Measurements from ENCODE around the gene PIK3CB. TPM values are rescaled to one million over a fixed set of nuclear protein-coding genes. Genes with fewer than 3 reads are reported as not detected.

PIK3CB gene
- total and polyA plus RNA-seq, 2 of the 8 experiments (the other 6 are each of a cell fraction or from before 2014, with no cell fraction given): 8.3 to 35.2 TPM

- TF ChIP-seq, protein P1, sequence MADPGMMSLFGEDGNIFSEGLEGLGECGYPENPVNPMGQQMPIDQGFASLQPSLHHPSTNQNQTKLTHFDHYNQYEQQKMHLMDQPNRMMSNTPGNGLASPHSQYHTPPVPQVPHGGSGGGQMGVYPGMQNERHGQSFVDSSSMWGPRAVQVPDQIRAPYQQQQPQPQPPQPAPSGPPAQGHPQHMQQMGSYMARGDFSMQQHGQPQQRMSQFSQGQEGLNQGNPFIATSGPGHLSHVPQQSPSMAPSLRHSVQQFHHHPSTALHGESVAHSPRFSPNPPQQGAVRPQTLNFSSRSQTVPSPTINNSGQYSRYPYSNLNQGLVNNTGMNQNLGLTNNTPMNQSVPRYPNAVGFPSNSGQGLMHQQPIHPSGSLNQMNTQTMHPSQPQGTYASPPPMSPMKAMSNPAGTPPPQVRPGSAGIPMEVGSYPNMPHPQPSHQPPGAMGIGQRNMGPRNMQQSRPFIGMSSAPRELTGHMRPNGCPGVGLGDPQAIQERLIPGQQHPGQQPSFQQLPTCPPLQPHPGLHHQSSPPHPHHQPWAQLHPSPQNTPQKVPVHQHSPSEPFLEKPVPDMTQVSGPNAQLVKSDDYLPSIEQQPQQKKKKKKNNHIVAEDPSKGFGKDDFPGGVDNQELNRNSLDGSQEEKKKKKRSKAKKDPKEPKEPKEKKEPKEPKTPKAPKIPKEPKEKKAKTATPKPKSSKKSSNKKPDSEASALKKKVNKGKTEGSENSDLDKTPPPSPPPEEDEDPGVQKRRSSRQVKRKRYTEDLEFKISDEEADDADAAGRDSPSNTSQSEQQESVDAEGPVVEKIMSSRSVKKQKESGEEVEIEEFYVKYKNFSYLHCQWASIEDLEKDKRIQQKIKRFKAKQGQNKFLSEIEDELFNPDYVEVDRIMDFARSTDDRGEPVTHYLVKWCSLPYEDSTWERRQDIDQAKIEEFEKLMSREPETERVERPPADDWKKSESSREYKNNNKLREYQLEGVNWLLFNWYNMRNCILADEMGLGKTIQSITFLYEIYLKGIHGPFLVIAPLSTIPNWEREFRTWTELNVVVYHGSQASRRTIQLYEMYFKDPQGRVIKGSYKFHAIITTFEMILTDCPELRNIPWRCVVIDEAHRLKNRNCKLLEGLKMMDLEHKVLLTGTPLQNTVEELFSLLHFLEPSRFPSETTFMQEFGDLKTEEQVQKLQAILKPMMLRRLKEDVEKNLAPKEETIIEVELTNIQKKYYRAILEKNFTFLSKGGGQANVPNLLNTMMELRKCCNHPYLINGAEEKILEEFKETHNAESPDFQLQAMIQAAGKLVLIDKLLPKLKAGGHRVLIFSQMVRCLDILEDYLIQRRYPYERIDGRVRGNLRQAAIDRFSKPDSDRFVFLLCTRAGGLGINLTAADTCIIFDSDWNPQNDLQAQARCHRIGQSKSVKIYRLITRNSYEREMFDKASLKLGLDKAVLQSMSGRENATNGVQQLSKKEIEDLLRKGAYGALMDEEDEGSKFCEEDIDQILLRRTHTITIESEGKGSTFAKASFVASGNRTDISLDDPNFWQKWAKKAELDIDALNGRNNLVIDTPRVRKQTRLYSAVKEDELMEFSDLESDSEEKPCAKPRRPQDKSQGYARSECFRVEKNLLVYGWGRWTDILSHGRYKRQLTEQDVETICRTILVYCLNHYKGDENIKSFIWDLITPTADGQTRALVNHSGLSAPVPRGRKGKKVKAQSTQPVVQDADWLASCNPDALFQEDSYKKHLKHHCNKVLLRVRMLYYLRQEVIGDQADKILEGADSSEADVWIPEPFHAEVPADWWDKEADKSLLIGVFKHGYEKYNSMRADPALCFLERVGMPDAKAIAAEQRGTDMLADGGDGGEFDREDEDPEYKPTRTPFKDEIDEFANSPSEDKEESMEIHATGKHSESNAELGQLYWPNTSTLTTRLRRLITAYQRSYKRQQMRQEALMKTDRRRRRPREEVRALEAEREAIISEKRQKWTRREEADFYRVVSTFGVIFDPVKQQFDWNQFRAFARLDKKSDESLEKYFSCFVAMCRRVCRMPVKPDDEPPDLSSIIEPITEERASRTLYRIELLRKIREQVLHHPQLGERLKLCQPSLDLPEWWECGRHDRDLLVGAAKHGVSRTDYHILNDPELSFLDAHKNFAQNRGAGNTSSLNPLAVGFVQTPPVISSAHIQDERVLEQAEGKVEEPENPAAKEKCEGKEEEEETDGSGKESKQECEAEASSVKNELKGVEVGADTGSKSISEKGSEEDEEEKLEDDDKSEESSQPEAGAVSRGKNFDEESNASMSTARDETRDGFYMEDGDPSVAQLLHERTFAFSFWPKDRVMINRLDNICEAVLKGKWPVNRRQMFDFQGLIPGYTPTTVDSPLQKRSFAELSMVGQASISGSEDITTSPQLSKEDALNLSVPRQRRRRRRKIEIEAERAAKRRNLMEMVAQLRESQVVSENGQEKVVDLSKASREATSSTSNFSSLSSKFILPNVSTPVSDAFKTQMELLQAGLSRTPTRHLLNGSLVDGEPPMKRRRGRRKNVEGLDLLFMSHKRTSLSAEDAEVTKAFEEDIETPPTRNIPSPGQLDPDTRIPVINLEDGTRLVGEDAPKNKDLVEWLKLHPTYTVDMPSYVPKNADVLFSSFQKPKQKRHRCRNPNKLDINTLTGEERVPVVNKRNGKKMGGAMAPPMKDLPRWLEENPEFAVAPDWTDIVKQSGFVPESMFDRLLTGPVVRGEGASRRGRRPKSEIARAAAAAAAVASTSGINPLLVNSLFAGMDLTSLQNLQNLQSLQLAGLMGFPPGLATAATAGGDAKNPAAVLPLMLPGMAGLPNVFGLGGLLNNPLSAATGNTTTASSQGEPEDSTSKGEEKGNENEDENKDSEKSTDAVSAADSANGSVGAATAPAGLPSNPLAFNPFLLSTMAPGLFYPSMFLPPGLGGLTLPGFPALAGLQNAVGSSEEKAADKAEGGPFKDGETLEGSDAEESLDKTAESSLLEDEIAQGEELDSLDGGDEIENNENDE (IDR thresholded peaks at IDR 0.05; ENCODE audit: insufficient replicate concordance, low read length): no peak
- no peak for TF ChIP-seq ASH2L (IDR thresholded peaks at IDR 0.05; ENCODE audit: low read length)
- TF ChIP-seq CREB1 (IDR thresholded peaks at IDR 0.05): no peak
- TF ChIP-seq CHD1 (IDR thresholded peaks at IDR 0.05; ENCODE audit: low read depth, low read length): no peak
Observed at GRCh38 chr3:138829886-138830510, 4.7 kb downstream of the PIK3CB start (continued).
